GM19239 (cell line): ENCODE data around the gene PARP8.
"Not testable (repeated sequence)": the region's sequence is repeated elsewhere in the genome, so short reads cannot be mapped to it uniquely, and the experiment has no call there.

ENCODE experiments used
- DNase-seq: peaks from one replicate; pipeline ENCODE4 v3.0.0; 2011; ENCODE audit warnings: low spot score; ENCODE audit not compliant: insufficient read length
- FAIRE-seq: peaks from 2 replicates; lab custom pipeline; 2011; peaks lifted over from hg19 to GRCh38; lab: Jason Lieb, UNC

PARP8 gene, protein sequence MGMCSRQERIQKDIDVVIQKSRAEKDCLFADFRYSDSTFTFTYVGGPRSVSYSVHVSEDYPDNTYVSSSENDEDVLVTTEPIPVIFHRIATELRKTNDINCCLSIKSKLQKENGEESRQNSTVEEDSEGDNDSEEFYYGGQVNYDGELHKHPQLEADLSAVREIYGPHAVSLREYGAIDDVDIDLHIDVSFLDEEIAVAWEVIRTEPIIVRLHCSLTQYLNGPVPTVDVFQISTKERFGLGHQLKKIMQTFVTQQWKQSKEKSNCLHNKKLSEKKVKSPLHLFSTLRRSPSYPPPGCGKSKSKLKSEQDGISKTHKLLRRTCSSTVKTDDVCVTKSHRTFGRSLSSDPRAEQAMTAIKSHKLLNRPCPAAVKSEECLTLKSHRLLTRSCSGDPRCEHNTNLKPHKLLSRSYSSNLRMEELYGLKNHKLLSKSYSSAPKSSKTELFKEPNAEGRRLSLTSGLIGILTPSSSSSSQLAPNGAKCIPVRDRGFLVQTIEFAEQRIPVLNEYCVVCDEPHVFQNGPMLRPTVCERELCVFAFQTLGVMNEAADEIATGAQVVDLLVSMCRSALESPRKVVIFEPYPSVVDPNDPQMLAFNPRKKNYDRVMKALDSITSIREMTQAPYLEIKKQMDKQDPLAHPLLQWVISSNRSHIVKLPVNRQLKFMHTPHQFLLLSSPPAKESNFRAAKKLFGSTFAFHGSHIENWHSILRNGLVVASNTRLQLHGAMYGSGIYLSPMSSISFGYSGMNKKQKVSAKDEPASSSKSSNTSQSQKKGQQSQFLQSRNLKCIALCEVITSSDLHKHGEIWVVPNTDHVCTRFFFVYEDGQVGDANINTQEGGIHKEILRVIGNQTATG

DNA sequence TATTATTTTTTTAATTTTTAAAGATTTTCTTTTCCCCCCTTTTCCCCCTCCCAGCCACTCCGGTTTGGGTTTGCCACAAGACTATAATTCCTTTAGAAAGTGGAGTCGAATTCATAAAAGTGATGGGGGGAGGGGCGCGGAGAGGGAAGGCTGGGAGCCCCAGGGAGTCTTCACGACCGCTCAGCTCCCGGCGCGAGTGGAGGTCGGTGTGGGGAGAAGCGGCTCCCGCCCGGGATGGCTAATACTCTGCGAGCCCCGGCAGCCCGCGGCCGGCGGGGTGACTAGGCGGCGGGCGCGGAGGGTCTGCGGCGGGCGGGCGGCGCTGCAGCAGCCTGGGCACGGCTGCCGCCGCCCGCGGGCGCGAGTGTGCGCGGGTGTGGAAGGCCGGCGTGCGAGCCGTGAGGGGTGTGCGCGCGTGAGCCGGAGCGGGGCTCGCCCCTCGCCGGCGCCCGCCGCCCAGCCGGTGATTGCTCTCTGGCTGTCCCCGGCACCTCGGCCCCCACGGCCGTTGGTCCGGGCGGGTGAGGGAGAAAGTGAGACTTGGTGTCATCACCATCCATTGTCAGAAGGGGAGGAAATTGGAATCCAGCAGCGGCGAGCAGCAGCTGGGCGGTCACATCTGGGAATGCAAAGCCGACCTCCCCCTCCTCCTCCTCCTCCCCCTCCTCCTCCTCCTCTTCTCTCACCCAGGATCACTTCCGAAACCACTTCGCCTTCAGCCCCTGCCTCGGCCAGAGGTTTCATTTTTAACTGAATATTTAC, at the start of gene PARP8:
PARP8 (plus strand) TSS at position 377 of the 762 bp plus-strand sequence. CDS start 459 bp downstream, outside the sequence.
- DNase-seq (no peak), FAIRE-seq (peak; percentile 40)

DNA sequence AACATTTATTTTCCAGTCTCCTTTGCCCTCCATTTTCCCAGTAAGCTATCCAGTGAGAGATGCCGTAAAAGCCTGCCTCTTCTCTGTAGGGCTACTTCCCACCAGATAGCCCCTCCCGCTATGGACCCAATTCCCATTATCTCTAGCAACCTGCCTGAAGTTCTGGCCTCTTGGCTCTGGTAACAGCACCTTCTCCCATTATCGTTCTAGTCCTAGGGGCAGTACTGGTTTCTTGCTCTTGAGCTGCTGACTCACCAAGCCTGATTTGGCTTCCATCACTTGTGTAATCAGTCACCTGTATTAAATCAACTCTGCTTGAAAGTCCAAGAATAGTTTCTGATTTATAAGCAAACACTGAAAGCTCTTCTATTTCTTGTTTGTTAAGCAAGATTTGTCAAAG, 42.8 kb upstream of the PARP8 start:
- no peak for DNase-seq
- FAIRE-seq, result no peak

DNA sequence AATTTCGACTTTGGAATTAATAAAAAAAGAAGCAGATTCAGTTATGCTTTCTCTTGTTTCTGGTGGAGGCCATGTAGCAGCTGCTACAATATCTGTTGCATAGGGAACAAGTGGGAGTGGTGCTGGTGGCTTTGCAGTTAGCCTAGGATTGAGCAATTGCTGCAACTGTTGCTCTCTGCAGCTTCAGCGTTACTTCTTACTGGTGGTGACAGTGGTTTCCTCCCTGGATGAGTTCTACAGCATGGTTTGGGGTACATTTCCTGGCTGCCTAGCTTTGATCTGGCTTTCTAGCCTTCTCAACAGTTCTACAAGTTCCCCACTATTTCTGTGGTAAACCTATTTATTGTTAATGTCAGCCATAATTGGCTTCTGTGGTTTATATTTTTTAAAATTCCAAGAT, 31.6 kb upstream of the PARP8 start:
- not testable (repeated sequence) for DNase-seq, FAIRE-seq

DNA sequence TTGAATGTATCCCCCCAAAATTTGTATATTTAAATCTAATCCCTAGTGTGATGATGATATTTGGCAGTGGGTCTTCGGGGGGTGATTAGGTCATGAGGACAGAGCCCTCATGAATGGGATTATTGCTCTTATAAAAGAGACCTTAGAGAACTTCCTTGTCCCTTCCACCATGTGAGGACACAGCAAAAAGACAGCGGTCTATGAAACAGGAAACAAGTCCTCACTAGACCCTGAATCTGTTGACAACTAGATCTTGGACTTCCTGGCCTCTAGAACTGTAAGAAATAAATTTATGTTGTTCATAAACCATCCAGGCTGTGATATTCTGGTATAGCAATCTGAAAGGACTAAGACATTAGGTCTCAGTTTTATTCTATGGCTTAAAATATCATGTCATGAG, 28.9 kb upstream of the PARP8 start:
- not testable (repeated sequence) for DNase-seq, FAIRE-seq

DNA sequence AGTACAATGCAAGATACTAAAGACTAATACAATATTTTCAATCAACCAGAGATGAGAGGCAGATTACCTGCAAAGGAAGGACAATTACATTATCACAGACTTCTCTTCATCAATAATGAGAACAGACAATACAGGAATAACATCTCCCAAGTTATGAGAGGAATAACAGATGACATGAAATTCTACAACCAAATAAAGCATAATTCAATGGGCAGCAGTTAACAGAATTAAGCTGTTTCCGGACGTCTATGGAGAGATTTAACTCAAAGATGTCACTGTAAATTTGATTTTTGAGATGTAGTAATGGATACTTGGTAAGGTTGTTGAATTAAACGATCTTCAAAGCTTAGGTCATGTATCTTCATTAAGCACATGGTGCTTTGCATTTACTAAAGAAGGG, 19.8 kb upstream of the PARP8 start:
- DNase-seq (no peak), FAIRE-seq (no peak)

DNA sequence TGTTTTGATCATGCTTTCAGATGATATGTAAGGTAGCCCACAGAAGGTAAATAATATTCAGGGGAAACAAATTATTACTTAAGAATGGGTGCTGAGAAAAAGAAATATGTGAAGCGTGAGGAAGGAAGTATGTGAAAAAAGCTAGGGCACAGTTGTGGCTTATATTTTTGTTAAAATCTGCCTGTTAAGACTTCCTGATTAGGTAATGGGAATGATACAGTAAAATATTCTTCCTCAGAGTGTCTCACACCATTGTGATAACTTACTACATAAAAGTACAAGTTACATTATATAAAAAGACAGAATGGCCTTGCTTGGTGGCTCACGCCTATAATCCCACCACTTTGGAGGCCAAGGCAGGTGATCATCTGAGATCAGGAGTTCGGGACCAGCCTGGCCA, 18.7 kb upstream of the PARP8 start:
- DNase-seq, result no peak
- FAIRE-seq, result no peak

DNA sequence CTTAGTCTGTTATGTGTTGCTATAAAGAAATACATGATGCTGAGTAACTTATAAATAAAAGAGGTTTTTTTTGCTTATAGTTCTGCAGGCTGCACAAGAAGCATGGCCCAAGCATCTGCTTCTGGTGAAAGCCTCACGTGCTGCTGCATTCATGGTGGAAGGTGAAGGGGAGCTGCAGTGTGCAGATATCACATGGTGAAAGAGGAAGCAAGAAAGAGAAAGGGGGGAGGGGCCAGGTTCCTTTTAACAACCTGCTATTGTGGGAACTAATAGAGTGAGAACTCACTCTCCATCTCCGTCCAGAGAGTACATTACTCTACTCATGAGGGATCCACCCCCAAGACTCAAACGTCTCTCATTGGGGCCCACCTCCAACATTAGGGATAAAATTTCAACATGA, 12.5 kb upstream of the PARP8 start:
- FAIRE-seq, result peak; percentile 78
- DNase-seq, result no peak

DNA sequence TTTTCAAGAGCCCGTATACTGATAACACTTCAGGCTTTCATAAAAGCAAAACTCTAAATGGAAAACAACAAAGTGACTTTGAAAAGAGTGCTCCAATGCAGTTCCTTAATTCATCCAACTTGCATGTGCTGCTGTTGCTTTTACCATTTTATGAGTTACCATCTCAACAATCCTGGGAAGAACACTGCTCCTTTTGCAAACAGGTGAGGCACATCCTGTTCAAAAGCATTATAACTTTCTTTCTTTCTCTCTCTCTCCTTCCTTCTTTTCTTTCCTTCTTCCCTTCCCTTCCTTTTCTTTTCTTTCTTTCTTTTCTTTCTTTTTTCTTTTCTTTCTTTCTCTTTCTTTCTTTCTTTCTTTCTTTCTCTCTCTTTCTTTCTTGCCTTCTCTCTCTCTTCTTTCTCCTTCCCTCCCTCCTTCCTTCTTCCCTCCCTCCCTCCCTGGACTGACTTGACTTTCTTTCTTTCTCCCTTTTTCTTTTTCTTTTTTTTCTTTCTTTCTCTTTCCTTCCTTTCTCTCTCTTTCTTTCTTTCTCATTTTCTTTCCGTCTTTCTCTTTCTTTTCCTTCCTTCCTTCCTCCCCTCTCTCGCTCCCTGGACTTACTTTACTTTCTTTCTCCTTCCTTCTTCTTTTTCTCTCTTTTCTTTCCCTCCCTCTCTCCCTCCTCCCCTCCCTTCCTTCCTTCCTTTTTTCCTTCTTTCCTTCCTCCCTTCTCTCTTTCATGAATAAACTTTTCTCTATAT, 11.2 kb upstream of the PARP8 start:
- FAIRE-seq (no peak), DNase-seq (no peak)

DNA sequence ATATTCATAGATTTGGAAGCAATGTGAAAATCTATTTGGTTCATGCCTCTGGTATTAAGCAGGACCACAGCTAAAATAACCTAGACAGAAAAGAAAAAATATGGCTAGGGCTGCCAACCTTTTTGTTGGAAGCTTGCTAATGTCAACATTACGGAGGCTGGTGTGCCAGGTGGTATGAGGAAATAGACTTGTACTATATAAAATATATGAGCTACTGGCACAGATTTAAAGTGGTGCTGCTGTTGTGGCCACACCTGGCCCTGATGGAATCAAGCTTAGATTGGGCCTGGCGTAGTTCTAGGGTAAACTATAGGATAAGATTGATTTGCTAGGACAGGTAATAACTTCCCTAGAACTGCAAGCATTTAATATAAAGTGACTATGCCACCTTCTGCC, 10.6 kb upstream of the PARP8 start:
- no peak for FAIRE-seq
- DNase-seq, result no peak

DNA sequence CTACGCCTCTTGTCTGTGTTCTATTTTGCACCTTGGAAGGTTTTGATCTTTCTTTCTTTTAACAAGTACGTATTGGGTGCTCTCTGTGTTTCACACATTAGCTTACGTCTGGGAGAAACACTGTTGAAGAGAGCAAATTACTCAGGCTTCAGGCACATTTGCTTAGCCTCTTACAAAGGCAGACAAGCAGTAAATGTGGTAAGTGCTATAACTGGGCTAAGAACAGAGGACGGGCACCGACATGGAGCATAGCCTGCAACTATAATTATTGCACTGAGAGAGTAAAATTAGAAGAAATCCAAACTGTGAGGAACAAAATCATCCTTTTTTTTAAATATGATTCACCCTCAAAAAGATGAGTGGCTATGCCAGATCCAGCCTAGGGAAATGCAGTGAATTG, 9.4 kb upstream of the PARP8 start:
- DNase-seq (no peak), FAIRE-seq (no peak)

DNA sequence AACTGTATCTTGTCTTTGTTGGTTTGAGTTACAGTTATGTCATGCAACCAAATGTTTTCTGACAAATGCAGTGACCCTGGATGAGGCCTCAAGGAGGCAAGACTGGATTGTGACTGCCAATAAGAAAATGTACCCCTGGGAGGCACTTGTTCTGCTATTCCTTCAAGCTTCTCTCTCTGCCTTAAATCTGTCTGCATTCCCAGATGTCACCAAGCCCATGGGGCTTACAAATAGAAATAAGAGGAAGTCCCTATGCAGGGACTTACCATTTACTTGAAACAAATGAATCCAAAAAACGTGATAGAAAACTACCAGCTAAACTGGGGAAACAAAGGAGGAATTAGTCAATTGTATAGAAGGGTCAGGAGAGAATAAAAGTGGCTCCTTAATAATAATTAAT, 8.2 kb upstream of the PARP8 start:
- DNase-seq (no peak), FAIRE-seq (no peak)

DNA sequence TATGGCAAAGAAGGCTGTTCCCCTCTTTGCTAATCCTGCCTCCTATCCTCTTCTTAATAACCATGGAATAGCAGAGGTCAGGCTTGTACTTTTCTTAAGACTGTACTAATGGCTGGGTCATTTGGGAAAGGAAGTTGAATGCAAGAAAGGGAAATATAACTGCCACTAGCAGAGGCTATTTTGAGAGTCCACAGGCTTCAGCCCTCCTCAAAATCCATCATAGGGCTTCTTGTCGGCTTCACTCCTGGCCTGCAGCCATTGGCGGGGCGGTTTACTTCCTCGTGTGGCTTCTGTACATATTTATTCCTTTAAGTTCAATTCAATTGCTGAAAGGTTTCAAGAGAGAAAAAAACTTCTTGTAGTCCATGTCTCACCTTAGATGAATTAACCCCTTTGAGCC, 2.8 kb upstream of the PARP8 start:
- FAIRE-seq, result no peak

DNA sequence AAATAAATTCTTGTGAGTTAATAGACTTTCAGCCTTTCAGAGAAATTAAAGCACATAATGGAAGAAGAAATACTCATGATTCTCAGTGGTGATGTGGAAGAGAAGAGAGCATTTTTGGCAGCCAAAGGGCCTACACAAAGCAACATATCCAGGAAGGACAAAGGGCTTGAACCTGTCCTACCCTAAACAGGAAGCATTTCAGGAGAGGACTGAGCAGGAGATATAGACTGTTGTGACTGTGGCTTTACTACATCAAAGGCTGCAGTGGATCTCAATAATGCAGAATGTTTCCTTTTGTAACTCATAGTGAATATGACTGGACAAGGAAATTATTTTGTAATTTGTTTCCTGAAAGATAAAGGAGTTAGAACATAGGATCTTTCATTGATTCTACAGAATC, 1.3 kb upstream of the PARP8 start:
- DNase-seq (no peak), FAIRE-seq (no peak)

More for the DNA sequence above, 2.8 kb upstream of the PARP8 start:
- no peak for DNase-seq

DNA sequence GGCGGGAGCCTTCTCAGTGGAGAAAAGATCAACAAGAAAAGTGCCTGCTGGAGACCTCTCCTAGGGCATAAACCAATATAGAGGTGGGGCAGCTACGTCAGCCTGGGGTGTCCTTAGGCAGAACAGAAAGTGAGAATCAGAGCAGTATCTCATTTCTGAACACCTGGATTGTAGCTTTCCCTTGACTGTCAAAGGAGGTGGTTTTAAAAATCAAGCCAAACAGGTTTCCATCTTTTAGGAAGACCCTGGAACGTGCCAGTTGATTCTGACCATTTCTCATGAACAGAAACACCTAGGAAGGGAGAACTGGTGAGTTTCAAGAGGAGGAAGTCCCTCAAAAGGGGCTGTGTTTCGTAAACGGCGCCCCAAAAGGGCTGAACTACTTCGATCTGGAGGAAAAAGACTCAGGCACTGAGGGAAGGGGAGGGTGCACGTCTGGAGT, 655 bp upstream of the PARP8 start:
- DNase-seq, result not testable (repeated sequence)
- FAIRE-seq, result peak; percentile 84

DNA sequence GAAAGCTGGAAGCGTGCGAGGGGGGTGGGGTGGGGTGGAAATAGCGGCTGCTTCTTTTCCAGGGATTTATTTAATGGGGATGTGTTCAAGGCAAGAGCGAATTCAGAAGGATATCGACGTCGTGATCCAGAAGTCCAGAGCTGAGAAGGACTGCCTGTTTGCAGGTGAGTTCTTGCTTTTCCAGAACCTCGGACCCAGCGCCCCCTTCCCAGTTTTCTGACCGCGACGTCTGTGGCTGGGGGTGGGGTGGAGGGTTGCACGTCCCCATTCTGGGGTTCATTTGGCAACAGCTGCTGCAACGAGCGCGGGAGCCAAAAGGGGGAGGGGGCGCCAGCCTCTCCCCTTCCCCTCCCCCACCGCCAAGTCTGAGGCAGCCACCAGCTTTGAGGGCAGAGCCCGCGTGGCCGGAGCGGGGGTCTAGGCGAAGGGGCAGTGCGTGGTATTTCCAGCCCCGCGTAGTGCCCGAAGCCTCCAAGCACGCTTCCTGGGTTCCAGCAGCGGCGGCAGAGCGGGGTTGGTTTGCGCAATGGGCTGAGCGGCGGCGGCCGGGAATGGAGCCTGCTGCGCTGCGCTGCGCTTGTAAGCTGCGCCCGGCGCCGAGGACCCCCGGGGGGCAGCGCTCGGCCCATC, 701 bp downstream of the PARP8 start:
- DNase-seq, result no peak
- no peak for FAIRE-seq

DNA sequence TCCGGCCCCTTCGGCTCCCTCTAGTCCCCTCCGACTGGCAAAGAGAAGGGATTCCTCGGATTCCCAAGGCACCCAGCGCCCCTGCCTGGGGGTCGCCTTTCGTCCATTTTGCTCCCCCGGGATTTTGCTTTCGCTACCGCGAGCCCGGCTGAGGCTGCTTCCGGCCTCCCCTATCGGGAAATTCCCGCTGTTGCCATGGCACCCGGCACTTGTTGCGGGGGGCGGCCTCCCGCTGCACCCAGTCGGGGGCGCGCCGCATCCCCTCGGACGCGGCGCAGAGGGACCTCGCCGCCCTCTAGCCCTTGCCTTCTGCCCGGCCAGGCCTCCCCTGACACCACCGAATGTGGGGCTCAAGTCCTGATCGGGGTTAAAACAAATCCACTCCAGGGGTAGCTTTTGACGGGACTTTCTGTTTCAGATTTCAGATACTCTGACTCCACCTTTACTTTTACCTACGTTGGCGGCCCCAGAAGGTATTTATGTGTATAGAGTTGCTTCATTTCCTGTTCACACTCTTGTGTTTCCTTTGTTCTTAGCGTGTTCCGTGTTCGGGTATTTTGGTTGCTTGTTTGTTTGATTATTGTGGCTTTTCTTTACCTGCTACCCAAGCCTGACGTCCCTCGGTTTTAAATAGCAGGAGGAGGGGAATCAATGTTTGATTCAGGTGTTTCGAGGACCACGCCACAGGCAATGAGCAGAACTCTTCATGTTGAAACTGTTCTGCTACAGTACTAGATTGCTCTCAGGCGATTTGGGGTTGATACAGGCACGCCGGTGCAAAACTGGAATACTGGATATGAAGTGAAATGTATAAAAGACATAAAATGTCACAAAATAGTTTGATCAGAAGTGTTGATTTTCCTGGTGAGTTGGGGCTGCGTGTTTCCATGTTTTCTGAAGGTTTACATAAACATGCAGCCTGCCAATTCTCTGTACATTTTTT, 1.5 kb downstream of the PARP8 start:
- DNase-seq (peak; percentile 42), FAIRE-seq (peak; percentile 90)

DNA sequence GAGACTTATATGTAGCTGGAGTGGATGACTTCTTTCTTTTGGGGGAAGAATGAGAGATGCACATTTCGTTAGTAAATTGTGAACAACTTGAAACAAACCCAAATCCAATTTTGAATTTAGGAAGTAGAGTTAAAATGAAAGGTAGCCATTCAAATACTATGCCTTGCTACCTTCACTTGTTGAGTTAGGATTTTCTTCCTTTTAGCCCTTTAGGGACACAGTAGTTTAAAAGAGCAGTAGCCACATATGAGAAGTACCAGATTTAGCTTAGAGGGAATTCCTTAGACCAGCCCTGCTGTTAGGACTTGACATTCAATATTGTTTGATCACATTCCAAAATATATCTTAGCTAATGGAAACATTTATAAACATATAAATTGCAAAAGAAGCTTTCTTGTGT, 2.2 kb downstream of the PARP8 start:
- DNase-seq, result not testable (repeated sequence)
- FAIRE-seq, result peak; percentile 82

DNA sequence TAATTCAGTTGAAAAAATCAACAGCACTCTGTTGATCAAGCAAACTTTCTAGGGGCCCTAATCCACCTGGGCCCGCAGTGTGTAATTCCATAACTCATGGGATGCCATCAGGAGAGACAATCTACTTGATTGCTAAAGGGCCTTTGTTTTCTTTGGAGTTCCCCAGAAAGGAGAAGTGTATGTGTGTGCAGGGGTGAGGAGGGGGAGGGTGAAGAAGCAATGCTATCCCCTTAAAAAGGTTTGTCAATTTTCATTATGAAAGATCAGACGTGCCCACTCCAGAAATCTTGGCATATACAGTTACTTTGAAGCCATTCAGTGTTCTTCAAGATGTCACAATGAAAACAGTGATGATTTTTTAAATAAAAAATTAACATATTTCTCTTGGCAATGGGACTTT, 6.2 kb downstream of the PARP8 start:
- DNase-seq (no peak), FAIRE-seq (no peak)
